Inferior parietal cortex (tissue), 1 donor: ENCODE measurements around the gene ATP8B3.

Experiments used
- DNase-seq: peaks from one replicate; pipeline ENCODE4 v3.0.0-alpha.2; 2016; ENCODE audit errors: extremely low spot score

Gene ATP8B3

GRCh38 chr19:1811942-1812425 is at the start of gene ATP8B3:
ATP8B3 (minus strand) TSS chr19:1812276; CDS start chr19:1811736, 540 bp downstream.
- no peak for DNase-seq

GRCh38 chr19:1861599-1862031 is 49.5 kb upstream of the ATP8B3 start:
- DNase-seq, result no peak

GRCh38 chr19:1860821-1861598 is 48.9 kb upstream of the ATP8B3 start:
- DNase-seq, result peak; percentile 2

DNA sequence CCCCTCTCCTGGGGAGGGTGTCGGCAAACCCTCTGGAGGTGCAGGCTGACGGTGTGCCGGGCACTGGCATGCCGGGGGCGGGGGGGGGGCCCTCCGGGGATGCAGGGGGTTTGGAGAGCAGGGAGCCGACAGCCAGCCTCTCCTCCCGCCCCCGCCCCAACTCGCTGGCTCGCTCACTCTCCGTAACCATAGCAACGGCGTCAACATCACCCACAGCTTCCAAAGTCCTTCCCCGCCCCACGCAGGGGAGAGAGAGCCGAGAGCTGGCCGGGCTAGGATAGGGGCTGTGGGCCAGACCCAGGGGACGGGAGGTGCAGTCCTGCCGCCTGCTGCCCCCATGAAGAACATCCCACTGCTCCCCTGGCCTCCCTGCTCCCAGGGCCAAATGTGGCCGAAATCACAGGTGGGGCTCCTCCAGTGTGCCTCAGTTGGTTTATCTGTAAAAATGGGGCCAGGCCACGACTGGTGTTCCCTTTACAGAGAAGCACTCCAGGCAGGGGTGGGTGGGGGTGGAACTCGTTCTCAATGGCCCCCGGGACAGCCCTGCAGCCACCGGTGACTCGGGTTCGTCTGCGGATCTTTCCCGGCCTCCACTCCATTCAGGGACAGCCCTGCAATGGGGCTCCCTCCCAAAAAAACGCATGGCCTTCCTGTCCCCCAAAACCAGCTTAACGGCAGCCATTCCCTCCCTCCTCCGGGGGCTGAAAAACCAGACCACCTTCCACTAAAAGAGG is 48.1 kb upstream of the ATP8B3 start:
- DNase-seq, result peak; percentile 50

DNA sequence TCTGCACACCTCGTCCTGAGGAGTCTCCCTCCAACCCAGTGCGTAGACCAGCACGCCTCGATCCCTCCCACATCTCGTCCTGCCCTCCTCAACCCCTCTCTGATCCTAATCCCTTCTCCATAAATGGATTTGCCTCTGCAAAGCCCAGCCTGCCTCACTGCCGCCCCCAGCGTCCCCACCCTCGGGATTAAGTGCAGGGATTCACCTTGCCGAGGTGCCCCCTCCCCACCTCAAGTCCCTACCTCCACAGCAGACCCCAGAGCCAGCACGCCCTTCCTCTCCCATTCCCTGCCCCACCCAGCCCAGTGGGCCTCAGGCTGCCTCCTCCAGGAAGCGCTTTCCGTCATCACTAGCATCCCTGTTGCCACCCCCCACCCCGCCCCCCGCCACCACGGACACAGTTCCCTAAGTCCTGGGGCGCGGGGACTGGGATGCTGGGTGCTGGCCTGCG is 47.3 kb upstream of the ATP8B3 start:
- DNase-seq, result no peak

GRCh38 chr19:1858412-1859081 is 46.5 kb upstream of the ATP8B3 start:
- DNase-seq, result no peak

- DNase-seq, result no peak
Measured at GRCh38 chr19:1857648-1858326, 45.7 kb upstream of the ATP8B3 start.

GRCh38 chr19:1856698-1857603 is 44.9 kb upstream of the ATP8B3 start:
- DNase-seq, result no peak

GRCh38 chr19:1856345-1856697 is 44.2 kb upstream of the ATP8B3 start:
- DNase-seq, result no peak

GRCh38 chr19:1855828-1856255 is 43.8 kb upstream of the ATP8B3 start:
- no peak for DNase-seq

GRCh38 chr19:1855040-1855827 is 43.2 kb upstream of the ATP8B3 start:
- no peak for DNase-seq

GRCh38 chr19:1854542-1855039 is 42.5 kb upstream of the ATP8B3 start:
- no peak for DNase-seq

GRCh38 chr19:1854039-1854541 is 42.0 kb upstream of the ATP8B3 start:
- DNase-seq, result no peak

DNA sequence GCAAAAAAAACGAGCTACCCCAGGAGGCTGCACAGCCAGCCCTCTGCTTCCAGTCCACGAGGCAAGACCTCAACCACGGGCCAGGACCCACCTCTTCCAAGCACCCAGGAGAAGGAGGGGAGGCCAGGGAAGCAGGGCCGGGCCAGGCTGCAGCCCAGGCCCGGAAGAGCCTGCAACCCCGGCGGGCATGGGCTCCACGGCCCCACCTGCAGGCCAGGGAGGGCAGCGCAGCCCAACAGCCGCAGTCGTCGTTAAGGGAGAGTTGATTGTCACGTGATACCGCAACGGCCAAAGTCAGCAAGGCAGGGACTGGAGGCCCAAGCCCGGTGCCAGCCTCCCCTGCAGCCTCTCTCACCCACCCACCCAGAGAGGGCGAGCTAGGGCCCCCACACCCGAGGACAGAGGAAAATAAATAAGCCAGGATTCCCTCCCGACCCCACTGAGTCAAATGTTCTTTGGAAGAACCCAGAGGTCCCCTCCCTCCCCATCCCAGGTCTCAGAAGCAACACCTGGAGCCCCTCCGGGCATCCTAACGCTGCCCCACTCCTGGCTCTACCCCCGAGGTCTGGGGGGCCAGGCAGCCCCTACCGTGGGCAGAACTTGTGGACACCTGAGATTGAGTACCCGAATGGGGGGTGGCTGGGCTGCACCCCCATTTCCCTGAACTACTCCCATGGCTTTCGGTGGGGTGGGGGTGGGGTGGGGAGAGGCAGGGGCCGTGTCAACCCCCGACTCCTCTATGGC is 41.4 kb upstream of the ATP8B3 start:
- DNase-seq, result no peak

- DNase-seq, result no peak
Measured at GRCh38 chr19:1852581-1853128, 40.6 kb upstream of the ATP8B3 start.

DNA sequence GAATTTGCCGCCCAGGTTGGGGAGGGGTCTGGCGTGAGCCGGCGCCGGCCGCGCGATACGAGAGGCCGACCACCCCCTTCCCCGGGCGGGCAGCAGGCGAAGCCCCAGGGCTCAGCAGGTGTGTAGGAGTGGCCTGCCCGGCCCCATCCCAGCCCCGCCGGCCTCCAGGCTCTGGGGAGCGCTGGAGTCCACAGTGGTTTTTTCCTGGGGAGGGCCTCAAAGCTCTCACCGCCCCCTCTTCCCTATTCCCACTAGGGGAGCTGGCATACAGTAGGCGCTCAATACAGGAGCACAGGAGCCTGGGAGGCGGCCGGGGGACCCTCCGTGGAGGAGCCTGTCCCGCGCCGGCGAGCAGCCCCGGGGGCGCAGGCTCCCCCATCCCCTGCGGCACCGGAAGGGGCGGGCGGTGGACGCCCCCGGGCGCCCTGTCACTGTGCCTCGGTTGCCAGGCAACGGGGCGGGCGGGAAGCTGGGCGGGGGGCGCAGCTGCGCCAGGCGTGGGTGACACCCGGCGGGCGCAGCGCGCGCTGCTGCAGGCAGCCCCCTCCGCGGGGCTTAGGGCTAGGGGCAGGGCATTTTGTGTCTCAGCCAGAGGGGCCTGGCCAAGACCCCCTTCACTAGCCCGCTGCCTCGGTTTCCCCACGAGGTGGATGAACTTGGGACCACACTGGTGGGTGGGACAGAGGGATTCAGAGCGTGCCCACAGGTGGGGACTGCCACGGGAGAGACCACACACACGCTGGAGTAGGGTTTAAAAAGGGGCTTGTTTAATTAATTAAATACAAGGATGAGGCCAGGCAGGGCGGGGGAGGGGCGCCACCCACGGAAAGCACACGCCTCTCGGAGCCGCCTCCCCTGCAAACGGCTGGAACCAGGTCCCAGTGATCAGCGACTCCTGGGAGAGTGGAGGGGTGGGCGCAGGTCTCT is 39.8 kb upstream of the ATP8B3 start:
- DNase-seq, result no peak
